GM18907 (cell line): ENCODE results near the gene YTHDF1.
"Not testable (repeated sequence)": the region's sequence is repeated elsewhere in the genome, so short reads cannot be mapped to it uniquely, and the experiment has no call there.

Source experiments
- ATAC-seq: cut with Tn5 transposase; IDR thresholded peaks from one replicate; pipeline ENCODE4 v1.9.1; 2021; ENCODE audit warnings: mild to moderate bottlenecking, moderate library complexity; ENCODE audit not compliant: unreplicated experiment

The YTHDF1 gene

DNA sequence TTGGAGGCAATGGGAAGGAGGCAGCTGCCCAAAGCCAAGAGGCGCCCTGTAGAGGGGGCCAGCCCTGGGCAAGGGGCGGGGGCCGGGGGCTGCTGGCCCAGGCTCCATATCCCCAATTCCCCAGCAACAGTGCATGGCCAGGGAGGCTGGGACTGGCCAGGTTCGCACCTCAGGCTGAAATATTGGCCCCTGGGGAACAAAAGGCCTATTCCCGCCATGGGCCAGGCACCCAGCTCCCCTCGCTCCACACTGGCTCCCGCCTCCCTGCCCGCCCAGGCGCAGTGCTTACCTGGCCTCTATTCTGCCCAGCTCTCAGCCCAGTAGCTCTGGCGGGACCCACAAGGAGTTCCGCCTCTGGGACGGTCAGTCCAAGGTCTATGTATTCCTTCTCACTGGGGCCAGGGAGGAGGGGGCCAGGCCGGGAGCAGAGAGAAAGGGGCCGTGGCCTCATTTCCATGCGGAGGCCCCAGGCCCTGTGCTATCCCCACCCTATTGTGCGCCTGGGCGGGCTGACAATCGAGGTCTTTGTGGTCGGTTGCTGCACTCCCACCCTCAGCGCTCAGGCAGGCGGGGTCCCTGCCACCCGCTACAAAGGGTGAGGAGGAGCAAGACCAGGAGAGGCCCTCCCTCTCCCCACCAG is 42.3 kb downstream of the YTHDF1 start:
- ATAC-seq = no peak

DNA sequence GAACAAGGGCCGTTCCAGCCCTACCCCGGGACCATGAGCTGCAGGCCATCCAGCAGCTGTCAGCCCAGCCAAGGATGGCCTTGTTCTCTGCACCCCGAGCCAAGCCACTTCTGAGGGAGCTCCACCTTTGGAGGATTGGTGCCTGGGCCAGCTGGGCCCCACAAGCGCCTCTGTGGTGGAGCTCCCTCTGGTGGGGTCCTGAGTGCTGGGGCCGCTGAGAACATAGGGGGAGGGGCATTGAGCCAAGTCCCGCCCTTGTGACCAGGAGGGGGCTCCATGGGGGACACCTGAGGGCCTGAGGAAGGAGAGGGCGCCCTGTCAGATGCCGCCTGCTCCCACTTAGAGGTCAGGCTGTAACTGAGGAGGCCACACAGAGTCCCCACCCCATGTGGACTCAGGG is 43.2 kb downstream of the YTHDF1 start:
- ATAC-seq = no peak

DNA sequence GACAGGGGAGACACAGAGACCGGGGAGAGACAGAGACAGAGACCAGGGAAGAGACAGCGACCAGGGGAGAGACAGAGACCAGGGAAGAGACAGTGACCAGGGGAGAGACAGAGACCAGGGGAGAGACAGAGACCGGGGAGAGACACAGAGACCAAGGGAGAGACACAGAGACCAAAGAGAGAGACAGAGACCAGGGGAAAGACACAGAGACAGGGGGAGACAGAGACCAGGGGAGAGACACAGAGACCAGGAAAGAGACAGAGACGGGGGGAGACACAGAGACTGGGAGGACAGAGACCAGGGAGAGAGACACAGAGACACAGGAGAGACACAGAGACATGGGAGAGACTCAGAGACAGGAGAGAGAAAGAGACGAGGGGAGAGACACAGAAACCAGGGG is 43.9 kb downstream of the YTHDF1 start:
- ATAC-seq = no peak

DNA sequence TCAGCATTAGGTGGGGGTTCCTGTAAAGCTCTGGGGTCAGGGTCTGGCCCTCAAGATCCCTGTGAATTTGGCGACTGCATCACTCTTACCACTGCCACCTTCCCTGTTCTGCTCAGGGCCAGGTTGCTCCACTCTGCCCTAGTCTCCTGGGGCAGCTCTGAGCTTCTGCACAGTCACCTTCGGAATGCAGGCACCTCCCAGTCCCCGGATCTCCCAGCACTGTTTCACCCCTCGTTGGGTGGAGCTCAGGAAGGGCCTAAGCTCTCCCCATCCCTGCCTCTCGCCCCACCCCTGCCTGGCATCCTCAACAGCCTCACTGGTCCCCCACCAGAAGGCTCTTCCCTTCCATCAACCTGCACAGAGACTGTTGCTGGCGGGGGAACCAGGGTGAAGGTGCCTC is 46.2 kb downstream of the YTHDF1 start:
- no peak for ATAC-seq

DNA sequence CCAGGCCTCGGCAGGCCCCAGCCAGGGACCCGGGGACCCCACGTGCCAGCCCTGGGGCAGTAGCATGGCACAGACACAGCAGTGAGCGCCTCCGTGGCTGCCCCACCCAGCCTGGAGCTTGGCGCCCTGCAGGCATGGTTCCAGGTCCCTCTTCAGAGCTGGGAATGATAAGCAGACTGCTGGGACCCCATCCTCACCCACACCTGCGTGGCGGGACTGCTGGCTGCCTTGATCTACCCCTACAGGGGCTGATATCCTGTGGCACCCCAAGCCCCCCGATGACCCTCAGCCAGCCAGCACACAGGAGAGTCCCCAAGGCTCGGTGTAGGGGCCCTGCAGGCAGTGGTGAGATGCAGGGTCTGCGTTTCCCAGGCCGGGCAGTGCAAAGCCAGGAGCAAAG is 47.1 kb downstream of the YTHDF1 start:
- ATAC-seq = no peak

DNA sequence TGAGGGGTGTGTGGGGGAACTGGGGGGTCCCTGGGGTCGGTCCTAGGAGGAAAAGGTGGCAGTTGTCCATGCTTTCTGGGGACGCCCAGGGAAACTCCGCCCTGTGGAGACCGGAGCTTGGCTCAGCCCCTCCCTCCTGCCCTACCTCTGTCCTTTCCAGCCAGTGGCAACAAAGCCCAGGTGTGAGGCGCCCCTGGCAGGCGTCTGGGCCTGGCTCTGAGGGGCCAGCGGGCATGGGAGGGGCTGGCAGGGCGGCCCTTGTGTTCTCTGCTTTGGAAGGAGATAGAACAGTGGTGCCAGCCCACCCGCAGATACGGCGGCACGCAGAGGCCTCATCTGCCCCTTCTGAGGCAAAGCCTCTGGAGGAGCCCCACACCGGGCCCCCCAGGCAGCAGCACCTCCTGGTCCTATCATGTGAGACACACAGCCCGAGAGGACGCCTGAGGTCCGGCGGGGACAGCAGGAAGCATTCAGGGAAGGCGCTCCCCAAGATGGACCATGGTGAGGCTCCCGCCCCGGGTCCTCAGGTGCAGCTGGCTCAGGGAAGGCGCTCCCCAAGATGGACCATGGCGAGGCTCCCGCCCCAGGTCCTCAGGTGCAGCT is 47.9 kb downstream of the YTHDF1 start:
- no peak for ATAC-seq

DNA sequence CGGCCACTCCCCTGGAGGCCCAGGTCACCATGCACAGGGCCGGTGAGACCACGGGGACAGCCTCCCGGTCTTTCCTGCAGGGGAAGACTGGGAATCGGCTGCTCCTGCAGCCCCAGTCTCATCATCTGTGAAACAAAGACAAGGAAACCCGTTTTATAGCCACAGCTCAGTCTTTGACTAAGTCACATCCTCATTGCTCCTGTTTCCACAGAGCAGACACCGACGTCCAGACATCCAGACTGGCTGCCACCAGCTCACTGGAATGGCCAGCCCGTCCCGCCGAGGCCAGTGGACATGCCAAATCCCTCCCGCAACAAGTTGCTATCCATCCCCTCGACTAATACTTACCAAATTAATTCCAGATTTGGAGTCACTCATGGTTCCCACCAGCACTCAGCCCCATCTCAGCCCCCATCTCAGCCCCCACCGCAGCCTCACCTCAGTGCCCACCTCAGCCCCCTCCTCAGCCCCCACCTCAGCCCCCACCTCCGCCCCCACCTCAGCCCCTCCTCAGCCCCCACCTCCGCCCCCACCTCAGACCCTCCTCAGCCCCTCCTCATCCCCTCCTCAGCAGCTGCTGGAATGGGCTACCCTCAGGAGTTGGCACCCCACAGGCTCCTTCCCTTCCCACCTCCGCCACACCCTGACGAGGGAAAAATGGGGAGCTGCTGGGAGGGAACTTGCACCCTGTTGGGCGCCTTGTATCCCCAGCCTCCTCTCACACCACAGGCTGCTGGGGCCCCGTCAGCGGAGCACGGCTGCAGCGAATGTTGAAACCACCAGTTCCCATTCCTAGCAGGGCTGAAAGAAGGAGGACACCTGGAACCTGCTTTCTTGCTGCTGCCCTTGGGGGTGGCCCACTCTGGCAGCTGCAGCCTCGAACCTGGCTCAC is 48.7 kb downstream of the YTHDF1 start:
- no peak for ATAC-seq

DNA sequence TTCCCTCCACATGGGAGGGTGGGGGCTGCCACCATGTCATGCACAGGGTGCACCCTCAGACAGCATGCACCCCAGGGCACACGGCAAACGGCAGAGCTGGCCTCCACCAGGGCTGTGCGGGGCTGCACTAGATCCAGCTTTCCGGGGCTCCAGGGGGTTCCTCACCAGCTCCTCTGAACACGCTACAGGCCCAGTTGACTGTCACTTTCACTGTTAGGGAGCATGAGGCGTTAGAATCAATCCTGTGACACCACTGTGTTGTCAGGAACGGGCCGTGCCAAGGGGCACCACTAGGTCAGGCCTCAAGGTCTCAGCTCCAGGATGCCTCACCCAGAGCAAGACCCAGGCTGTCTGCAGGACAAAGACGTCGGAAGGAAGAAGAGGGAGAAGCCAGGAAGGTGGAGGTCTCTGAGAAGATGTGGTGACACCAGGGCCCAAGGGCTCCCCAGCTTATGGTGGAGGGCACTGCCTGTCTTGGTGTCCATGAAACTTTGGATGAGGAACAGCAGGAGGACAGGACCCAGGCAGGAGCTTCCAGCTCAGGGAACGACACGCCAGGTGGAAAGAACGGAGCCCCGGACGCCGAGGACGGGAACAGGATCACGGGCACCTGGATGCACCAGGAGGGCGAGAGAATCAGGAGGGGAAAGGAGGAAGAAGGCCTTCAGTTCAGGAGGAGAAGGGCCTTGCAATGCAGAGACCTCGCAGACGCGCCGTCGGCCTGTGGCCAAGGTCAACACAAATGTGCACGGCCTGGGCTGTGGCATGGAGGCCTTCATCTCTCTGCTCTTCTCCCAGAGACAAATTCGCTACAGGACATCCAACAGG is 49.5 kb downstream of the YTHDF1 start:
- no peak for ATAC-seq

DNA sequence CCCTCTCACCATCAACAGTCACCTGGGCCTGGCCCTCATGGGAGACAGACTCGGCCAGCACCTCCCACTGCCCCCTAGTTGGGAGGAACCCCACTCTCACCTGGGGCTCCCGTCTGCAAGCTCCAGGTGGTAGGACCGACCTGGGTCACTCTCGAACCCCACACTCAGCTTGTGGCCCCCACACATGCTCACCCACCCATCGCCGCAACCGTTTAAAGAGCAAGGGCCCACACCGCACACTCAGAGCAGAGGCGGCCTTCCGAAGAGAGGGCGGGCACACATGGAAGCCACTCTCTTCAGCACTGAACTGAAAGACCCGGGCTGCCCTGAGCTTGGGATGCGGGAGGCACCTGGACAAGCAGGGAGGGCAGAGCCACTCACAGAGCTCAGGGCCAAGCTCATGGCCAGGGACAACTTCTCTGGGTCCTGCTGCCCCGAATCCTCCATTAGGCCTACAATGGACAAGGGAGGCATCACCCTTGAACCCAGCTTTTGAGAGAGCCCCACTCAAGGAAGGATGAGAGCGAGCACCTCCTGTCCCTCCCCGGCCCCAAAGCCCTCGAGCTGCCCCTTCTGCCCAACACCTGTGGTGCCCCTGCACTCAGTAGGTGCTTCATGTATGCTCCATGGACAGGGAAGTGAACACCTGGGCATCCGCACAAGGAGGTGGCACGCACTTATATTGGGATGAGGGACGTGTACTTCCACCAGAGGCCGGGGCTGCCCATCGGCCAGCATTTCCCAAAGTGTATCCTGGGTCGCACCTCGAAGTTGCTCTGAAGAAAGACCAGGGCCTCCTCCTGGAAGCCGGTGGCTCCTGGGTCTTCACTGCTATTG is 50.4 kb downstream of the YTHDF1 start:
- no peak for ATAC-seq

DNA sequence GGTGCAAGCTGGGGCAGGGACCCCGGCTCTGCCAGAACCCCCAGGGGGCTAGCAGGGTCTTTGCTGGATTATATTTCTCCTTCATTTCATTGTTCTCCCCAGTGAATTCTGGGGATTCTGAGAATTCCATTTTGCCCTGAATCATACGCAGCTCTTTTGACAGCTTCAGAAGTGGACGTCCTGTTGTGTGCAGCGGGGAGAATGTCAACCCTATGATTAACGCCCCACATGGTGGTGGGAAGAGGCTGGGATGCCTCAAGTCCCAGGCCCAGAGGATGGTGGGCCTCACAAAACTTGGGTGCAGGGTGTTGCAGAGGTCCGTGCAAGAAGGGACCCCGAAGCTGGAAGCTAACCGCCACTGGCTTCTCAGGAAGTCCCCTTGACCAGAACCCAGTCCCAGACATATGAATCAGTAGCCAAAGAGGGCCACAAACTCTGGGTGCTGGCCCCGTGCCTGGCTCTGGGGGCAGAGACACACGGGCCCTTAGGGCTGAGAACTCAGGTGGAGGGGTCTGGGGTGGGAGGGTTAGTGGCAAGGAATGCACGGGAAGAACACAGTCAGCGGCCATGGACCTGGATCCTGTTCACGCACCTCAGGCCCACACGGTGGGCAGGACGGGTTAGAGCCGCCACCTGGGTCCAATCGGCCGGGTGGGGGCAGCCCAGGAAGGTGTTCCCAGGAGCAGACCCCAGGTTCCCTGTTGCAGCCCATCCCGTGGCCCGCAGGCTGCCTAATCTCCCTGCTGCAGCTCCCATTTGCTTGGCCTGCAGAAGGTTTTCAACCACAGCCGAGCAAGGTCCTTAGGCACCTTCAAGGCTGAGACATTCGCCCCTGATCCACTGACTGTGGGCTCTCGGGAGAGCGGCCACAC is 51.2 kb downstream of the YTHDF1 start:
- no peak for ATAC-seq

DNA sequence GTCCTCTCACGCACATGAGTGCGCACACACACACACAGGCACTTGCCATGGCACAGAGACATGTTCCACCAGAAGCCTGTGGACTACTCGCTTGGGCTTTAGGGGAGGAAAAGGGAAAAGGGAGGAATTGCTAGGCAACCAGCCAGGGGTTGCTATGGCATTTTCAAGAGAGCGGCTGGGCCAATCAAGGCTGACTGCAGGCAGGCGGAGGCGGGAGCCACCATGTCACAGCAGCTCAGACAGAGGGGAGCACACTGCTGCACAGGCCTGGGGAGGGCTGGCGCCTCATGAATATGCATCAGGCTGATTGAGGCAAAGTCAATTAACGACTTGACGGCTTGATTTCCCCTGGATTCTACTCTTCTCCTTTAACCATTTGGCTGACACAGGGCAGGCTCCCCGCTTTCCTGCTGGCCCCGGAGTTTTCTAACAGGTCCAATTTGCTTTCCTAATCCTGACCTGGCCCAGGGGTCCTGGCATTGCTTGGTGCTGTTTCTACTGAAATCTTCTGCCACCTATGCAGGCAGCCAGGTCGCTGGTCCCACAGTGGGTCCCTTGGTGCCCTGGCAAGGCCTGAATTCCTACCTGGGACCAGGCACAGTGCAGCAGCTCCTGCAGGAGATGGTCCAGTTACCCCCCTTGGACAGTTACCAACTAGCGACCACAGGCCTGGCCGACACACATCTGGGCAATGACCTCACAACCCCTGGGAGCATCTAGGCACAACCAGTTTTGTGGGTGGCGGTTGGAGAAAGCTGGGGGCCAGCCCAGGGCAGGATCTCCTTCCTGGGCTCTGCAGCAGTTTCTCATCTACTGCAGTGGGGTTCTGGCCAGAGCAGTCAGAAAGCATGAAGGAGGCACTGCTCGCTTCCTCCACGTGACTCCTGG is 52.1 kb downstream of the YTHDF1 start:
- no peak for ATAC-seq

DNA sequence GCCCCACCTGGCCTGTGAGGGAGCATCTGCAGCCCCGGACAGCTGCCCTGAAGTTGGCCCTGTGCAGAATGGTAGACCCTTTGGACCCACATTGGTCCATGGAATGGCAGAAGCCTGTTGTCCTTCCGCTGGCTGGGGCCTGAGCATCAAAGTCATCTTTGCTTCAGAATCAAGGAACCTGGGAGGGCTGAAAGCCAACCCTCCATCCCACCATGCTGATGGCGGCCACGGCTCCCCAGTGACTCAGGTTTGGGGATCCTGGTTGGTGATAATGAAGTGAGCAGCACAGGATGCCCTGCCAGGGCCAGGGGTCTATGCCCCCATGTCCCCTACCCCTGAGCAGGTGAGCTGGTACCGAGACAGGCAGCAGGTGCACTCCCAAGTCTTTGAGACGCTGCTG is 52.8 kb downstream of the YTHDF1 start:
- no peak for ATAC-seq

DNA sequence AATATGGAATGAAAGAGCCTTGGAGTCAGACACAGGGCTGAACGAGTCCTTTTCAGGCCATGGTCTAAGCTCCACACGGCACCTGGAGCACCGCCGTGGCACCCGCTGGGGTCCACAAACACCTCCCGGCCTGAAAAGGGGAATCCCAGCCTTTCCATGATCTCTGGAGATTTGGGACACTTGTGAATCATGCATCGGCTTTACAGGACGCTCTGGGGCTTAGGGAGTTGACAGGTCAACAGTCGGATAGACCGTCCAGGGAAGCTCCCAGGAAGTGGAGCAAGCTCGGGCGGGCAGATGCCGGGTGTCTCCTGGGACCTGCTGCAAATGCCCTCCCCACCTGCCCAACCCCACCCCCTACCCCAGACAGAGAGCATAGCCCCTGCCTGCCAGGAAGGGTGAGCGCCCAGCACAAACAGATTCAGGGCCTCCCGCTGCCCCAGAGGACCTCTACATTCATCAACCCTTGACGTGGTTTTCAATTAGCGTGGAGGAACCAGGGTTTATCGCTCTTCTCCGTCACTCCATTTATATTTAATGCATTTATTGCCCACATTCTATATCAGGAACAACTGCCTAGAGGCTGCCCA is 53.6 kb downstream of the YTHDF1 start:
- no peak for ATAC-seq

DNA sequence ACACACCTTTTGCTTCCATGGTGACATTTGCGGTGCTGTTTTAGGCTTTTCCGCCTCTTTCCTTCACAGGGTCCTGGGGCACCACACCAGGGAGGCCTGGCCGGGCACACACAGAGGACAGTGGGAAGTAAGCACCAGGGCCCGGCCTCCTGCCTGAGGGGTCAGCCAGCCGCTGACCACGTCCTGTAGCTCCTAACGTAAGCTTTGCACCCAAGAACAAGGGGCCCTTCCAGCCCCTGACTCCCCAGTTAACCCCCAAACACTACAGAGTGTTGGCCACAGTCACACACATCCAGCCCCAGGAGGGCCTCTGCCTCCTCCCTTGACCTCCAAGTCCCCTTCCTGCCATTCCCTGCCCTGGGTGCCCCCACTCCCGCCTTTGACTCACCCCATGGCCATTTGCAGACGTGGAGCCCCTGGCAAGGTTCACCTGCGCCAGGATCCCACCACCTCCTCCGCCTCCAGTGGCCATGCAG is 54.7 kb downstream of the YTHDF1 start:
- ATAC-seq = no peak

DNA sequence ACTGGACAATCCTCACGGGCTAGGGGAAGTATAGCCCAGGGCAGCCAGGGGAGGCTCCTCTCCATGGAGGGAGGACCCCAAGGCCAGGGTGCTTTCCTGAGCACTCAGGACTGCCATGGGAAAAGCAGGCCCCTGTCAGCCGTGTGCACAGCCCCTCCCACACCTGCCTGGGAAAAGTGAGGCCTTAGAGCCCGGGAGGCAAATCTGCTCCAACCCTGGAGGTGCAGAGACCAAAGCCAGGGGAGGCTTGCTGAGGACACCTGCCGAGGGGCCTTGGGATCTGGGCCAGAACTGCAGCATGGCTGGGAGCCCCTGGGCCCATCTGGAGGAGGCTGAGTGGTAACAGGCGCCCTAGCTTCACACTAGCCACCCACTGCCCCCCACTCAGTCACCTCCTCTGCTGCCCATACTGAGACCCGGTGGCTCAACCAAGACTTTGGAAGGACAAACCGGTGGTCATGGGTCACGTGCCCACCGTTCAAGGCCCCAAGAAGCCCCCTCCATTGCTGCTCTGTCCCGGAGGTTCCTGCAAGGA is 55.2 kb downstream of the YTHDF1 start:
- ATAC-seq = no peak

DNA sequence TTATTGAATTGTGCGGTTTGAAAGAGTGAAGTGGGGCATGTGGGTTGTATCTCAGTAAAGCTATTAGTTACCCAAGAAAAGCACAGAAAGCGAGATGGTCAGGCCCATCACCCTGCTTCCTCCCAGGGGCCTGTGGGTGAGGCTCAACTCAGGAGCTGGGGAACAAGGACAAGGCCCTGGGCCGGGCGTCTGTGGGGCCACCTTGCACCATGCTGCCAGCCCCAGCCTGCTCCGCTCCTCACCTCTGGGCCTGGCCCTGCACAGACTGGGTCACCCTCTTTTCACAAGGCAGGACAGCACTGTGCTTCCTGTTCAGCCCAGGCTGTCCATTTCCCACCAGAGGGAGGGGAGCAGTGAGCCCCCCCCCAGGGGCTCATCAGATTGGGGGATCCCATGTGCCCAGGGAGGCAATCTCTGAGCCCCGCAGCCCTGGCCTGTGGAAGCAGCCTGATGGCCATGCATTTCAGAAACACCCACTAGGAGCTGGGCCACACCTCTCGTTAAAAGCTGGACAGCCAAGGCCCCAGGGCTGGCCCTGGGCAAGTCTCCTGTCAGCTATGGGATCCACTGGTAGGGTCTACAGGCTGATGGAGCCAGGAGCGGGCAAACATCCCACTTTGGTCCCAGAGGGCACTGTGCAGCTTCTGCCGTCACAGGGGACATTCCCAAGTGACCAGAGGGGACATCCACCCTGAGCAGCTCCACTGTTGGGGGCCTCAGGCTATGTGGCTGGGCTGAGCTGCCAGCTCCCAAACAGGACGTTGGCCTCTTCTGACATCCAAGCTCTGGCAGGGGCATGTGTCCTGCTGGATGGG is 55.9 kb downstream of the YTHDF1 start:
- no peak for ATAC-seq

DNA sequence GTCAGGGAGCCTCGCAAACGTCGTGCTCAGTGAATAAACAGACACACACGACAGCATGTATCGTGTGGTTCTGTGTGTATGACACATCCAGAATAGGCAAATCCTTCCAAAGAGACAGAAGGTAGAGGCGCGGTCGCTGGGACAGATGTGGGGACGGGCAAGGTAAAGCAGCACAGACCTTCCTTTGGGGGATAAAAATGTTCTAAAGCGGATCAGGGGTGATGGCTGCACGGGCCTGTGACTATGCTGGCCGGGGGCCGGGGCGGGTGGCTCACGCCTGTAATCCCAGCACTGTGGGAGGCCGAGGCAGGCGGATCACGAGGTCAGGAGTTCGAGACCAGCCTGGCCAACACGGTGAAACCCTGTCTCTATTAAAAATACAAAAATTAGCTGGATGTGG is 56.7 kb downstream of the YTHDF1 start:
- ATAC-seq = not testable (repeated sequence)
